IMR-90 (cell line): ENCODE data around the gene TMEM163. TPM values are rescaled to one million over a fixed set of nuclear protein-coding genes. Genes with fewer than 3 reads are reported as not detected.

Source experiments
- ATAC-seq: fragments of 200-7000 bp; cut with Tn5 transposase; 2 replicates; pipeline ENCODE4 v1.9.1; 2020; ENCODE audit warnings: low read depth, mild to moderate bottlenecking, moderate library complexity
- BruUV-seq: library from RNA; stranded (reverse); fragments of 400-500 nt; replicated peaks from 2 replicates; lab custom pipeline; 2021; lab: Mats Ljungman, UMichigan
- CTCF ChIA-PET: fragments of 300-600 bp; formaldehyde crosslinking; extraction: SDS; loops from one replicate; lab custom pipeline; 2021; ENCODE audit warnings: antibody characterized with exemption; lab: Yijun Ruan, JAX
- POLR2A ChIA-PET: fragments of 300-600 bp; sonication (Branson Sonifier 250); formaldehyde crosslinking; loops from one replicate; lab custom pipeline; 2022; ENCODE audit warnings: antibody characterized with exemption; ENCODE audit not compliant: unreplicated experiment; lab: Charles Lee
- DNase-seq: peaks from one replicate; pipeline ENCODE4 v3.0.0; 2013
- H2AFZ ChIP-seq: replicated peaks from 2 replicates; pipeline ENCODE3; 2013; ENCODE audit warnings: low read length, mild to moderate bottlenecking; ENCODE audit not compliant: poor library complexity
- H2AK5ac ChIP-seq: 2 replicates; pipeline ENCODE4 v1.6.1; 2013; ENCODE audit warnings: low read depth, low read length, inconsistent platforms
- H2AK9ac ChIP-seq: replicated peaks from 2 replicates; pipeline ENCODE3; 2013; ENCODE audit warnings: mild to moderate bottlenecking, low read depth, low read length, moderate library complexity; ENCODE audit not compliant: poor library complexity
- H2BK120ac ChIP-seq: 2 replicates; pipeline ENCODE4 v1.6.1; 2013; ENCODE audit warnings: low read depth, low read length, inconsistent platforms
- H2BK15ac ChIP-seq: 3 replicates; pipeline ENCODE4 v1.6.1; 2013; ENCODE audit warnings: low read depth, low read length, inconsistent platforms
- H2BK20ac ChIP-seq: 2 replicates; pipeline ENCODE4 v1.6.1; 2013; ENCODE audit warnings: low read depth, mild to moderate bottlenecking, inconsistent platforms, low read length, moderate library complexity
- H2BK5ac ChIP-seq: 2 replicates; pipeline ENCODE4 v1.6.1; 2013; ENCODE audit warnings: mild to moderate bottlenecking, low read depth, low read length, inconsistent platforms; ENCODE audit not compliant: poor library complexity, severe bottlenecking
- H3K14ac ChIP-seq: replicated peaks from 2 replicates; pipeline ENCODE4 v1.6.1; 2013; ENCODE audit warnings: low read depth, low read length, inconsistent platforms
- H3K18ac ChIP-seq: 2 replicates; pipeline ENCODE4 v1.6.1; 2013; ENCODE audit warnings: low read depth, low read length, control low read depth
- H3K23ac ChIP-seq: 2 replicates; pipeline ENCODE4 v1.6.1; 2013; ENCODE audit warnings: low read depth, low read length, inconsistent platforms
- H3K27ac ChIP-seq: 2 replicates; pipeline ENCODE4 v1.5.1; 2013; ENCODE audit warnings: mild to moderate bottlenecking, control low read depth, low read length; ENCODE audit not compliant: insufficient read depth
- H3K27me3 ChIP-seq: 2 replicates; pipeline ENCODE4 v1.6.1; 2013; ENCODE audit warnings: low read length; ENCODE audit not compliant: control insufficient read depth, insufficient read depth
- H3K36me3 ChIP-seq: 2 replicates; pipeline ENCODE4 v1.6.1; 2013; ENCODE audit warnings: low read length, mixed read lengths; ENCODE audit not compliant: control insufficient read depth, insufficient read depth
- H3K4ac ChIP-seq: 2 replicates; pipeline ENCODE4 v1.6.1; 2013; ENCODE audit warnings: low read depth, low read length, inconsistent platforms
- H3K4me1 ChIP-seq: 2 replicates; pipeline ENCODE4 v1.6.1; 2013; ENCODE audit warnings: low read length, mixed read lengths; ENCODE audit not compliant: control insufficient read depth, insufficient read depth
- H3K4me2 ChIP-seq: 2 replicates; pipeline ENCODE4 v1.6.1; 2013; ENCODE audit warnings: low read depth, mild to moderate bottlenecking, control low read depth, low read length, moderate library complexity
- H3K4me3 ChIP-seq: 2 replicates; pipeline ENCODE4 v1.5.1; 2013; ENCODE audit warnings: low read depth, mild to moderate bottlenecking, control low read depth, low read length, moderate library complexity; ENCODE audit not compliant: insufficient read depth
- H3K56ac ChIP-seq: 2 replicates; pipeline ENCODE4 v1.6.1; 2013; ENCODE audit warnings: low read length, inconsistent platforms; ENCODE audit not compliant: insufficient read depth; ENCODE audit errors: extremely low read depth
- H3K79me1 ChIP-seq, 2 experiments: 2 replicates each; pipeline ENCODE4 v1.6.1; 2013; ENCODE audit warnings: low read length in 2 of 2, inconsistent platforms in 1 of 2, low read depth in 1 of 2
- H3K9ac ChIP-seq: 2 replicates; pipeline ENCODE4 v1.6.1; 2013; ENCODE audit warnings: low read depth, low read length, control low read depth
- H3K9me1 ChIP-seq: 2 replicates; pipeline ENCODE4 v1.6.1; 2013; ENCODE audit warnings: low read length, inconsistent platforms; ENCODE audit not compliant: insufficient read depth
- H3K9me3 ChIP-seq: 2 replicates; pipeline ENCODE4 v1.6.1; 2013; ENCODE audit warnings: low read length; ENCODE audit not compliant: control insufficient read depth, insufficient read depth
- H4K20me1 ChIP-seq: 2 replicates; pipeline ENCODE4 v1.6.1; 2013; ENCODE audit warnings: low read length, inconsistent platforms; ENCODE audit not compliant: insufficient read depth
- H4K5ac ChIP-seq: 2 replicates; pipeline ENCODE4 v1.6.1; 2013; ENCODE audit warnings: mild to moderate bottlenecking, low read depth, low read length, control low read depth
- H4K8ac ChIP-seq, 2 experiments: 2 replicates each; pipeline ENCODE4 v1.6.1; 2013; ENCODE audit warnings: low read depth in 2 of 2, low read length in 2 of 2, control low read depth in 1 of 2, inconsistent platforms in 1 of 2
- H4K91ac ChIP-seq: 2 replicates; pipeline ENCODE4 v1.6.1; 2013; ENCODE audit warnings: low read depth, low read length, inconsistent platforms; ENCODE audit not compliant: insufficient read depth
- RCOR1 ChIP-seq: IDR thresholded peaks from 2 replicates; pipeline ENCODE4 v1.6.1; 2012; ENCODE audit warnings: mild to moderate bottlenecking, low read length, improper control_type of control experiment; ENCODE audit not compliant: insufficient replicate concordance
- WGBS, 2 experiments: methylation state at CpG; one replicate each; pipeline versions ENCODE4 v1.1.5 to v1.1.7; 2013; ENCODE audit warnings: missing lambda C conversion rate in 2 of 2; ENCODE audit not compliant: insufficient read length in 1 of 2; ENCODE audit errors: extremely low coverage in 2 of 2; 5-methylcytosine and 5-hydroxymethylcytosine counted together
- dilution Hi-C: fragments of 300-500 bp; cut with HindIII; formaldehyde crosslinking; loops from one replicate; pipeline ENCODE4 v1.14.3; 2018; ENCODE audit warnings: low sequenced_read_pairs; ENCODE audit not compliant: unreplicated experiment
- in situ Hi-C: fragments of 300-500 bp; cut with MboI; formaldehyde crosslinking; loops from 3 replicates; pipeline ENCODE4 v1.14.3; 2019; ENCODE audit warnings: low sequenced_read_pairs, inconsistent platforms, mixed read lengths
- intact Hi-C: fragments of 100-400 bp; cut with micrococcal nuclease; formaldehyde crosslinking; loops from 2 replicates; pipeline ENCODE4 v1.10.0; 2022
- polyA plus RNA-seq, 3 experiments: library from polyadenylated mRNA; depleted of rRNA; stranded (reverse); fragments of >200 nt; gene quantifications; 2 replicates each; pipeline ENCODE4 v1.2.3, GENCODE V29; 2012; ENCODE audit warnings: low replicate concordance in 1 of 3
- total RNA-seq: library from RNA; depleted of rRNA; stranded (reverse); fragments of >200 nt; gene quantifications from 2 replicates; pipeline ENCODE4 v1.2.3, GENCODE V29; 2012

The TMEM163 gene
- total and polyA plus RNA-seq, 2 of the 4 experiments (the other 2 are of a cell fraction): not detected

DNA sequence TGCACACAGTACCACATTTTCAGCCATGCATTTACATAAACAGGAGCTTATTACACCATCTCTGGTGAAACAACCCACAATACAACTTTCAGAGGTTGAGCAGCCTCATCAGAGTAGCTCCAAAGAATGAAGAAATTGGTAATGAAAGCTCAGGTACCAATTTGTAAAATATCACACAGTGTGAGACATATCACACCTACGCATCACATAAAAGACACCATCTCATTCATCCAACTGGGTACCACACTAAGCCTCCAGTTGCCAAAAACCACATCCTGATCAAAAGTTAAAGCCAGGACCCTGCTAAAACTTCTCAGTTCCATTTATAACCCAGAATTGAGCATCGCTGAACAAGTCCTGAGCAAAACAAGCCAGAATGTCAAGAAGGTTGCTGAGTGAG is 4.6 kb downstream of the TMEM163 start:
- Histone ChIP-seq H3K4me3 (no peak overlapping the region), H4K20me1 (no peaks in the 10 kb centered on the region), H4K5ac (no peak overlapping the region), H2BK5ac (no peak overlapping the region), H3K9ac (no peak overlapping the region), H3K79me1 (no peaks in the 10 kb centered on the region), H3K36me3 (no peaks in the 10 kb centered on the region), H4K91ac (no peak overlapping the region), H2BK15ac (no peak overlapping the region), H3K4me2 (no peak overlapping the region), H3K27me3 (peaks cover 40% of the 10 kb centered on the region), H3K27ac (no peak overlapping the region), H3K4ac (no peak overlapping the region), H2BK20ac (no peak overlapping the region), H3K18ac (no peak overlapping the region), H3K9me1 (no peaks in the 10 kb centered on the region), H2AFZ (no peak overlapping the region), H2AK9ac (no peak overlapping the region), H3K4me1 (no peaks in the 10 kb centered on the region), H3K23ac (no peak overlapping the region), H3K56ac (no peak overlapping the region), H3K9me3 (no peaks in the 10 kb centered on the region), H4K8ac (no peak overlapping the region), H2AK5ac (no peak overlapping the region), H3K14ac (no peak overlapping the region), H2BK120ac (no peak overlapping the region)
- DNase-seq (no peak), ATAC-seq (no peak)
- intact Hi-C loops (no loop called here), in situ Hi-C loops (no loop called here), dilution Hi-C loops (no loop called here)
- ChIA-PET POLR2A (no interaction called here), CTCF (no interaction called here)
- BruUV-seq: no TSS peak
- no peak for TF ChIP-seq RCOR1
- no CpG with 5 or more reads among the region's 2 CpGs for WGBS, 2 experiments
